Measurements from ENCODE around the gene RNU6-1. TPM values are rescaled to one million over a fixed set of nuclear protein-coding genes. Genes with fewer than 3 reads are reported as not detected.

Gene RNU6-1
- total and polyA plus RNA-seq, 2 donors (not counting 3 experiments of a cell fraction or from before 2014, with no cell fraction given), result not detected

DNA sequence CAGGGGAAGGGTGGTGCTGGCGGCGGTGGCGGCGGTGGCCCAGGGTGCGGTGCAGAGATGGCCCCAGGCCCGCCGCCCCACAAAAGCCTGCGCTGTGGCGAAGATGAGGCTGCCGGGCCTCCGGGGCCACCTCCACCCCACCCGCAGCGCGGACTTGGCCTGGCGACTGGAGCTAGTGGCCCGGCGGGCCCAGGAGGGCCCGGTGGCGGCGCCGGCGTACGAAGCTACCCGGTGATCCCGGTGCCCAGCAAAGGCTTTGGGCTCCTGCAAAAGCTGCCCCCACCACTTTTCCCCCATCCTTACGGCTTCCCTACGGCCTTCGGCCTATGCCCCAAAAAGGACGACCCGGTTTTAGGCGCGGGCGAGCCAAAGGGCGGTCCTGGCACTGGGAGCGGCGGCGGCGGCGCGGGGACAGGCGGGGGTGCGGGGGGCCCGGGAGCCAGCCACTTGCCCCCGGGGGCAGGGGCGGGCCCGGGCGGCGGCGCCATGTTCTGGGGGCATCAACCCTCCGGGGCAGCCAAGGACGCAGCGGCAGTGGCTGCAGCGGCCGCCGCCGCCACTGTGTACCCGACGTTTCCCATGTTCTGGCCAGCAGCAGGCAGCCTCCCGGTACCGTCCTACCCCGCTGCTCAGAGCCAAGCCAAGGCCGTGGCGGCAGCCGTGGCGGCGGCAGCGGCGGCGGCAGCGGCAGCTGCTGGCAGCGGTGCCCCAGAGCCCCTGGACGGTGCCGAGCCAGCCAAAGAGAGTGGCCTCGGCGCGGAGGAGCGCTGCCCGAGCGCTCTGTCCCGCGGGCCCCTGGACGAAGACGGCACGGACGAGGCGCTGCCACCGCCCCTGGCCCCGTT is 12.9 kb downstream of the RNU6-1 start:
- CTCF ChIA-PET, result interaction anchor here (0.7 kb wide), 1 partner anchor 19 kb away, joined by 3 read pairs; no protein-coding TSS in a partner anchor
- POLR2A ChIA-PET, result no interaction called here
- H3K27me3 ChIP-seq (ENCODE audit: control insufficient read depth in 2 of 2, insufficient read depth in 2 of 2, low read length in 2 of 2), result peaks cover 78 to 96% of the 10 kb centered on the region in 2 experiments

DNA sequence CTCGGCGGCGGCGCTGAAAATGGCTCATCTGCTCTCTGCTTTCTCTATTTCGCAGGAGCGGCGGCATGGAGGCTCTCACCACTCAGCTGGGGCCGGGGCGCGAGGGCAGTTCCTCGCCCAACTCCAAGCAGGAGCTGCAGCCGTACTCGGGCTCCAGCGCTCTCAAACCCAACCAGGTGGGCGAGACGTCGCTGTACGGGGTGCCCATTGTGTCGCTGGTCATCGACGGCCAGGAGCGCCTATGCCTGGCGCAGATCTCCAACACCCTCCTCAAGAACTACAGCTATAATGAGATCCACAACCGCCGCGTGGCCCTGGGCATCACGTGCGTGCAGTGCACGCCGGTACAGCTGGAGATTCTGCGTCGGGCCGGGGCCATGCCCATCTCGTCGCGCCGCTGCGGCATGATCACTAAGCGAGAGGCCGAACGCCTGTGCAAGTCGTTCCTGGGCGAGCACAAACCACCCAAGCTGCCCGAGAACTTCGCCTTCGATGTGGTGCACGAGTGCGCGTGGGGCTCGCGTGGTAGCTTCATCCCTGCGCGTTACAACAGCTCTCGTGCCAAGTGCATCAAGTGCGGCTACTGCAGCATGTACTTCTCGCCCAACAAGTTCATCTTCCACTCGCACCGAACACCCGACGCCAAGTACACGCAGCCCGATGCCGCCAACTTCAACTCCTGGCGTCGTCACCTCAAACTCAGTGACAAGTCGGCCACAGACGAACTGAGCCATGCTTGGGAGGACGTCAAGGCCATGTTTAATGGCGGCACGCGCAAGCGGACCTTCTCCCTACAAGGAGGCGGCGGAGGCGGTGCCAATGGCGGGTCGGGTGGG is 13.7 kb downstream of the RNU6-1 start:
- ChIA-PET CTCF (interaction anchor here (0.8 kb wide), 1 partner anchor 10 kb away, joined by 3 read pairs; no protein-coding TSS in a partner anchor), POLR2A (no interaction called here)
- no peak for FAIRE-seq

More for the DNA sequence above, 12.9 kb downstream of the RNU6-1 start:
- H3K27ac ChIP-seq (ENCODE audit: insufficient read depth, low read depth, low read length), result no peak overlapping the region
- intact Hi-C loops (cut with micrococcal nuclease), result no loop called here
- TF ChIP-seq, protein P1, sequence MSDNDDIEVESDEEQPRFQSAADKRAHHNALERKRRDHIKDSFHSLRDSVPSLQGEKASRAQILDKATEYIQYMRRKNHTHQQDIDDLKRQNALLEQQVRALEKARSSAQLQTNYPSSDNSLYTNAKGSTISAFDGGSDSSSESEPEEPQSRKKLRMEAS (IDR thresholded peaks at IDR 0.05; ENCODE audit: insufficient read depth, insufficient read length), result no peak
- peak; percentile 34 for TF ChIP-seq EZH2 (IDR thresholded peaks at IDR 0.05; ENCODE audit: borderline replicate concordance, low read depth, low read length, severe bottlenecking)
- H3K4me1 ChIP-seq (ENCODE audit: control insufficient read depth, extremely low read depth, insufficient read depth, low read length), result peaks cover 2% of the 10 kb centered on the region
- H3K79me2 ChIP-seq (ENCODE audit: control insufficient read depth, insufficient read depth, low read length), result no peaks in the 10 kb centered on the region
- H3K4me2 ChIP-seq (ENCODE audit: insufficient read depth, low read length), result no peak overlapping the region
- H3K4me3 ChIP-seq (replicated peaks in 1 of 3; ENCODE audit: insufficient read depth in 1 of 3, low read depth in 1 of 3, low read length in 3 of 3), result no peak overlapping the region
- H4K20me1 ChIP-seq (replicated peaks; ENCODE audit: control insufficient read depth, extremely low read depth, insufficient read depth, low read length), result no peaks in the 10 kb centered on the region
- no peaks in the 10 kb centered on the region for H3K9me3 ChIP-seq (replicated peaks; ENCODE audit: control insufficient read depth, insufficient read depth, low read length)
- no peaks in the 10 kb centered on the region for H3K9me1 ChIP-seq (replicated peaks; ENCODE audit: control insufficient read depth, extremely low read depth, insufficient read depth, low read length)
- dilution Hi-C loops (cut with MboI; ENCODE audit: extremely low pct_ligation_motif_present, low sequenced_read_pairs), result no loop called here
- FAIRE-seq (no peak), DNase-seq (ENCODE audit: low read depth, low spot score) (no peak)
- no peak overlapping the region for H2AFZ ChIP-seq (ENCODE audit: low read depth, low read length)
- H3K36me3 ChIP-seq (ENCODE audit: control insufficient read depth in 2 of 2, extremely low read depth in 1 of 2, insufficient read depth in 2 of 2, low read length in 2 of 2), result no peaks in the 10 kb centered on the region
- BruUV-seq (replicated peaks), result no TSS peak
- H3K9ac ChIP-seq (replicated peaks; ENCODE audit: extremely low read depth, insufficient read depth, low read length), result no peak overlapping the region

More for the DNA sequence above, 13.7 kb downstream of the RNU6-1 start:
- H3K36me3 ChIP-seq (ENCODE audit: control insufficient read depth in 2 of 2, extremely low read depth in 1 of 2, insufficient read depth in 2 of 2, low read length in 2 of 2), result no peaks in the 10 kb centered on the region
- intact Hi-C loops (cut with micrococcal nuclease) (no loop called here), dilution Hi-C loops (cut with MboI; ENCODE audit: extremely low pct_ligation_motif_present, low sequenced_read_pairs) (no loop called here)
- no peak for DNase-seq (ENCODE audit: low read depth, low spot score)
- peaks cover 79 to 98% of the 10 kb centered on the region in 2 experiments for H3K27me3 ChIP-seq (ENCODE audit: control insufficient read depth in 2 of 2, insufficient read depth in 2 of 2, low read length in 2 of 2)
- no peak overlapping the region for H3K4me2 ChIP-seq (ENCODE audit: insufficient read depth, low read length)
- H3K9me1 ChIP-seq (replicated peaks; ENCODE audit: control insufficient read depth, extremely low read depth, insufficient read depth, low read length), result no peaks in the 10 kb centered on the region
- H3K9ac ChIP-seq (replicated peaks; ENCODE audit: extremely low read depth, insufficient read depth, low read length), result no peak overlapping the region
- no peak overlapping the region for H2AFZ ChIP-seq (ENCODE audit: low read depth, low read length)
- H3K27ac ChIP-seq (ENCODE audit: insufficient read depth, low read depth, low read length), result no peak overlapping the region
- peaks cover 2% of the 10 kb centered on the region for H3K4me1 ChIP-seq (ENCODE audit: control insufficient read depth, extremely low read depth, insufficient read depth, low read length)
- TF ChIP-seq FOS (IDR thresholded peaks at IDR 0.05; ENCODE audit: borderline replicate concordance, insufficient read depth, low read length) (no peak), GATA2 (IDR thresholded peaks at IDR 0.05; ENCODE audit: insufficient read depth, insufficient read length, low read depth, low read length) (no peak), EZH2 (IDR thresholded peaks at IDR 0.05; ENCODE audit: borderline replicate concordance, low read depth, low read length, severe bottlenecking) (peak; percentile 99)
- H3K9me3 ChIP-seq (replicated peaks; ENCODE audit: control insufficient read depth, insufficient read depth, low read length), result no peaks in the 10 kb centered on the region
- no peaks in the 10 kb centered on the region for H4K20me1 ChIP-seq (replicated peaks; ENCODE audit: control insufficient read depth, extremely low read depth, insufficient read depth, low read length)
- no peaks in the 10 kb centered on the region for H3K79me2 ChIP-seq (ENCODE audit: control insufficient read depth, insufficient read depth, low read length)
- BruUV-seq (replicated peaks), result no TSS peak
- H3K4me3 ChIP-seq (replicated peaks in 1 of 3; ENCODE audit: insufficient read depth in 1 of 3, low read depth in 1 of 3, low read length in 3 of 3), result no peak overlapping the region

Measured in endothelial cell of umbilical vein (primary cell).